Middle frontal gyrus (tissue), 1 donor: ENCODE results near the gene PRR13.
A peak's percentile ranks its signal among the peaks of the same experiment; 100 is the strongest.
"Not testable (repeated sequence)": the region's sequence is repeated elsewhere in the genome, so short reads cannot be mapped to it uniquely, and the experiment has no call there.

Source experiments
- DNase-seq: peaks from one replicate; pipeline ENCODE4 v3.0.0-alpha.2; 2015; ENCODE audit warnings: low spot score; ENCODE audit errors: extremely low spot score

Gene PRR13

GRCh38 chr12:53435326-53435725, 6.2 kb upstream of the PRR13 start:
- not testable (repeated sequence) for DNase-seq

- DNase-seq, result not testable (repeated sequence)
These were observed 2.0 kb upstream of the PRR13 start for GRCh38 chr12:53439582-53439981.

GRCh38 chr12:53443955-53444354, 2.4 kb downstream of the PRR13 start:
- no peak for DNase-seq

- DNase-seq, result not testable (repeated sequence)
These were observed 3.2 kb downstream of the PRR13 start for GRCh38 chr12:53444593-53445325.

- no peak for DNase-seq
These were observed 9.4 kb downstream of the PRR13 start for GRCh38 chr12:53450936-53451335.

- DNase-seq, result peak; percentile 100
These were observed 10.2 kb downstream of the PRR13 start, which contains the start of gene PCBP2 for GRCh38 chr12:53451661-53452158. PCBP2 (plus strand) TSS chr12:53452102; CDS start chr12:53454801, 2,699 bp downstream.

GRCh38 chr12:53452159-53453077, 10.9 kb downstream of the PRR13 start:
- DNase-seq, result peak; percentile 40

- no peak for DNase-seq
These were observed 12.6 kb downstream of the PRR13 start for GRCh38 chr12:53453953-53454640.

- DNase-seq, result no peak
These were observed 13.2 kb downstream of the PRR13 start for GRCh38 chr12:53454707-53455106.

- DNase-seq, result no peak
These were observed 15.3 kb downstream of the PRR13 start for GRCh38 chr12:53456654-53457366.

- DNase-seq, result no peak
These were observed 17.6 kb downstream of the PRR13 start for GRCh38 chr12:53459097-53459496.

GRCh38 chr12:53461059-53461458, 19.5 kb downstream of the PRR13 start:
- DNase-seq, result no peak

GRCh38 chr12:53461591-53461990, 20.1 kb downstream of the PRR13 start:
- DNase-seq, result no peak

- DNase-seq, result no peak
These were observed 21.4 kb downstream of the PRR13 start for GRCh38 chr12:53462935-53463334.

- DNase-seq, result no peak
These were observed 22.4 kb downstream of the PRR13 start for GRCh38 chr12:53463802-53464560.

GRCh38 chr12:53464685-53465418, 23.3 kb downstream of the PRR13 start:
- DNase-seq, result no peak

- DNase-seq, result no peak
These were observed 24.1 kb downstream of the PRR13 start for GRCh38 chr12:53465679-53466078.

GRCh38 chr12:53466640-53467039, 25.1 kb downstream of the PRR13 start:
- DNase-seq, result no peak

GRCh38 chr12:53467082-53467481, 25.5 kb downstream of the PRR13 start:
- no peak for DNase-seq
